A204.1 (cell line): ENCODE measurements around the gene RIMS3.
"Not testable (repeated sequence)": the region's sequence is repeated elsewhere in the genome, so short reads cannot be mapped to it uniquely, and the experiment has no call there.

Source experiments
- FAIRE-seq: peaks from 2 replicates; lab custom pipeline; 2012; peaks lifted over from hg19 to GRCh38; lab: Jason Lieb, UNC

RIMS3 gene

GRCh38 chr1:40665335-40666171 is at the start of gene RIMS3:
Gene RIMS3 (minus strand): TSS chr1:40665682. CDS start chr1:40641925, 23,757 bp downstream.
- FAIRE-seq, result no peak

DNA sequence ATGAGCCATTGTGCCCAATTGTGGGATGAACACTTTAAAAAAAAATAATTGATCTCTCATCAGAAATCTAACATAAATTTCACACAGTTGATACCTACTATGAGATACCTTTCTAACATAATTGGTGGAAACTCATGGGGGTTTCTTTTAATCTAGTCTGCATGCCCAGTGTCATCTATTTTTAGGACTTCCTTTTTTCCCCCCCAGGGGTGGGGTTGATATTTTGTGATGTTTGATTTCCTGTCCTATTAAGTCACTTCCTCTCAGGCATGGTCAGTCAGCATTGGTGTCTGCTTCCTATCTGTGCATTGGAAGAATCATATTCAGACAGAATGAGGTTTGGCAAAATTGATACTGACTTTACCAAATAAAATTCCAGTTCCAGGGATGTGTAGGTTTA is 47.5 kb upstream of the RIMS3 start:
- no peak for FAIRE-seq

- no peak for FAIRE-seq
These were observed 47.0 kb upstream of the RIMS3 start for GRCh38 chr1:40712405-40712944.

DNA sequence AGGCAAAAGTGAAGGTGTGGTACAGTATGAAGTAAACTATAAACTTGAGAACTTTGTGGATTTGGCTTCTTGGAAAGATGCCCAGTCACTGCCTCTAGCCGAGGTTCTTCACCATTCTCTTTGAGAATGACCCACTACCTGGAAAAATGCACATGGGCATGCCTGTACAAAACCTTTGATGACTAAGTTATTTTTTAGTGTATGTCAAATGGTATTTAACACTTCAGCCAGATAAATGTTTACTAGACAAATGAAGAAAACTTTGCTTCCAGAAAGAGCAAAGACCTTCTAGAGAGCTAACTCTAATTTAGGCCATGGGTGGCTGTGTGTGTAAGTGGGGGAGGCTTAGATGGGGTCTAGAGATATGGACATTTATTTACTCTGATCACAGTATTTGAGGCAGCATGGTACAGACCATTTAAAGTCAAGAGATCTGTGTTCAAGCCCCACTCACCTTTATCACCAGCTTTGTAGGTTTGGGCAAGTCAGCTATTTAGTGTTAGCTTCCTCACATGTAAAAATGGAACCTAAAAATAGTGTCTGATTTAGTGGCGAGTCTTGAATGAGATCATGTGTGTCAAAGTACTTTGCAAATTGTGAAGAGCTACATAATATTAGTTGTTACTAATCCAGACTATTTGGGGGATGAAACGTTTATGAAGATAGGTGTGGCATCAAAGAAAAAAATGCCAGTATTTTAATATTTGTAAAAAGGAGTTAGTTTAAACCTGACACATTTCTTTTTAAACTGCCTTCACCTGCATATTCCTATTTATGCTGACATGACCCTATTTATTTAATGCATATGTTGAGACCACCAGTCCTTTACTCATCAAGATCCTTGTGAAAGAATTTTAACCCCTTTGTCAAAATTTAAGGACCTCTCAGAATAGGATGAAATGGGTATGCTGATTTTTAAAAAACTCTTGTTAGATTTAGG is 46.3 kb upstream of the RIMS3 start:
- no peak for FAIRE-seq

- FAIRE-seq, result no peak
These were observed 45.3 kb upstream of the RIMS3 start for GRCh38 chr1:40710581-40711315.

GRCh38 chr1:40709802-40710278 is 44.4 kb upstream of the RIMS3 start:
- no peak for FAIRE-seq

DNA sequence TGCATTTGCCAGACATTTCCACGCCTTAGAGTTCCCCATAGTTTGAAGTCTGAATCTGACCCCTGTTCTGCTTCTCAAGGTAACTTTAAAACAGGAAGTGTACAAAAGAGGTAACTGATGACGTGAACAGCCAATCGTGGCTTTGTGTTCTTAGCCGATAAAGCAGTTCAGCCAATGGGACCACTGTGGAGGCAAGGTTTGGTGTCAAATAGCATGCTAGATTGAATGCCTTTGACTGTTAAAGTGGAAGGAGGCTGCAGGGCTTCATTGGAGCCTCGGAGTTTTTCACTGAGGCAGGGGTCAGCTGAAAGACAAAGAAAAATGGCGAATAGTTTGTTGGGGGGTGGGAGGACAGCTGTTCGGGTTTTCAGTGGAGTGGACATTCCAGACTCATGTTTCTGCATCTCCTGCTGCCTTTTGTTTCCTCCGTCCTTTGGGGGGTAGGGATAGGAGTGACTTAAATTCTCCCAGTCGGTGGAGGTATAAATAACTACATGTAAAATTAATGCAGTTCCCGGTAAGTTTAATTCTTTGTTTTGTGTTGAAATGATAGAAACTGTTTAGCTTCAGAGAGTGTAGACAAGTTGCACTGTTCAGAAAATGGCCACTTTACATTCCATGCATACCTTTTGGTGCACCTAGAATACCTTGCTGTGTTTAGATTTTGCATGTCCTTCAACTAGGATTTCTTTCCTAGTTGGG is 43.8 kb upstream of the RIMS3 start:
- FAIRE-seq, result peak; percentile 59

- peak; percentile 47 for FAIRE-seq
These were observed 43.2 kb upstream of the RIMS3 start for GRCh38 chr1:40708750-40709099.

DNA sequence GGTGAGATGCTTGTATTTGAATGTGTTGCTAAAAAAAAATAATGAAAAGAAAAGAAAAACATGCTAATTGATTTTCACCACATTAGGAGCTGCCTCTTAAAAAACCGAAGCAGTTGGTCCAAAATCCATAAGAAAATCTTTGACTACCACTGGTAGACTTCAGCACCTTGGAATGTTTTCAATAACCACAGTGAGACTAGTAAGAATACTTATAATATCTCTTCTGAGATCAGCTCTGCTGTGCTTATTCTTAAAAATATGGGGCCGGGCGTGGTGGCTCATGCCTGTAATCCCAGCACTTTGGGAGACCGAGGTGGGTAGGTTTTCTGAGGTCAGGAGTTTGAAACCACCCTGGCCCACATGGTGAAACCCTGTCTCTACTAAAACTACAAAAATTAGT is 41.1 kb upstream of the RIMS3 start:
- FAIRE-seq, result no peak

- FAIRE-seq, result no peak
These were observed 39.6 kb upstream of the RIMS3 start for GRCh38 chr1:40704817-40705733.

- no peak for FAIRE-seq
These were observed 37.8 kb upstream of the RIMS3 start for GRCh38 chr1:40703316-40703715.

GRCh38 chr1:40702810-40703209 is 37.3 kb upstream of the RIMS3 start:
- FAIRE-seq, result not testable (repeated sequence)

DNA sequence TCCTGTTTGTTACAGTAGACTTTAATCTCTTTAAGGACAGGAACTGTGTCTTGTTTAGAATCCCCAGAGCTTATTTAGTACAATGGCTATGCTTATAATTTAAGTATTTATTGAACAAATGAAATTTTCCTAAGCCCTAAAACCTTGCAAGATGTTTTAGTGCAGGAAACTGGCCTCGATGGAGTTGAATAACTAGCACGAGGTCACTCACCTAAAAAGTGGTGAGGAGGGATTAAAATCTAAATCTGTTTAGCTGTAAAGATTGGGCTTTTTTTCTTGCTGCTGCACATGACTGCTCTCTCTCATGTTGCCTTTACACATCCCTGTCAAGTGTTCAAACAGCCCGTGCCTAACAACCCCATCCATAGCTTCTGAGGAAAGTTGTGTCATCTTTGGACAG is 36.2 kb upstream of the RIMS3 start:
- no peak for FAIRE-seq

GRCh38 chr1:40699787-40700186 is 34.3 kb upstream of the RIMS3 start:
- no peak for FAIRE-seq

- no peak for FAIRE-seq
These were observed 32.0 kb upstream of the RIMS3 start for GRCh38 chr1:40697436-40697835.

GRCh38 chr1:40696294-40696693 is 30.8 kb upstream of the RIMS3 start:
- no peak for FAIRE-seq

GRCh38 chr1:40694353-40694874 is 28.9 kb upstream of the RIMS3 start:
- FAIRE-seq, result no peak

- no peak for FAIRE-seq
These were observed 27.9 kb upstream of the RIMS3 start for GRCh38 chr1:40693425-40693824.

GRCh38 chr1:40692429-40692895 is 27.0 kb upstream of the RIMS3 start:
- FAIRE-seq, result no peak
